GM21515 (cell line): ENCODE results near the gene HOXB5.

ENCODE experiments used
- ATAC-seq: cut with Tn5 transposase; IDR thresholded peaks from one replicate; pipeline ENCODE4 v1.9.1; 2021; ENCODE audit not compliant: unreplicated experiment

HOXB5 gene

GRCh38 chr17:48592057-48592514 lies 1.5 kb downstream of the HOXB5 start:
- no peak for ATAC-seq

DNA sequence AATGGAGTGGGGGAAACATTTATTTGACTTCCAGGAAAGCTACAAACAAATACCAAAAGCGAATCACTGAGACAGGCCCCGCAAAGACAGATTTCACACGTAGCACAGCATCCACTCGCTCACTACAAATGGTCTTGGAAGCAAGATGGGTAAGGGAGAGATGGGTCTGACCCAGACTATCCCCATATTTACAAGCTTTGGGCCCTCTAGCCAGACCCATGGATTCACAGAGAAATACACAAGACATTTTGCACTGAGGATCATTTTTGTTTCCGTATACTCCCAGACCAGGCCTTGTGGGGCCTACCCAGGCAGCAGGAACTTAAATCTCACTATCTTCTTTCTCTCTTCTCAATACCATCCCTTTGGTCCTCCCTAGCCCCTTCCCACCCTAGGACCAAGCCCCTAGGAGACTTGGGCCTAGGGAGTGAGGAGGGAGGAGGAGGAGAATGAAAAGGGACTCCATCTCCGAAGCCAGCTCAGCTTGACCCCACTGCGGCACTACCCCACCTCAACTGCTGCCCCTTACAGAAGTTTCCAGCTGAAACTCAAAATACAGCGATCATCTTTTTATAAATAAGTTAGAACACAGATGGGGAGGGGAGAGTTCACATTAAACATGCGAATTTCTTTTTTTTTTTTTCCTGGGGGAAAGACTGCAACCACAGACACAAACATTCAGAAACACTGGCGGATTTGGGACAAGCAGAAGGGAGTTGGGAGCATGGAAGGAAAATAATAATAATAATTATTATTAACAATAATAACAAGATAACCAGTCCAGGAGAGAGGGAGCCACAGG lies 2.1 kb downstream of the HOXB5 start:
- no peak for ATAC-seq

DNA sequence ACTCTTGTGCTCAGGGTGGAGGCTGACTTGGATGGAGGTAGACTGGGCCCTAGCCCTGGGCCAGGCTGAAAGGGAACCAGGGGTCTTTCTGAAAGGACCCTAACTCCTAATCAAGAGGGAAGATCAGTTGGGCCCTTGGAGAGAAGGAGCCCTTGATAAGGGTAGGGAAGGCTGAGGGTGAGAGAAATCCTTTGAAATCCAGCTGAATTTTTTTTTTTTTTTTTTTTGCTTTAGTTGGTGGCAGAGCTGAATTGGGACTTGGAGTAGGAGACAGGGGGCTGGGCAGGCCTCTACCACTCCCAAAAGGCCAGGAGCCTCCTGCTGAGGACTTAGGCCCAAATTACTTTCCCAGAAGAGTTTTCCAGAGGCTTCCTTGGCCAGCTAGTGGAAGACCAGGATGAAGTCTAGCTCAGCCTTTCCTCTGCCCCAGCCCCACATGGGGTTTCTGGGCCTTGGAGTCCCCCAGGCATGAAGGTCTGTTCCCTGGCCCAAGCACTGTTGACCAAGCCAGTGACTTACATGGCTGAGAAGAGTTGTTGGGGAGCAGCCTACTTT lies 2.9 kb downstream of the HOXB5 start:
- ATAC-seq: no peak

GRCh38 chr17:48589831-48590606 lies 3.6 kb downstream of the HOXB5 start, which contains the start of gene HOXB3:
TSS of gene HOXB3 (minus strand) at chr17:48590241. CDS start at chr17:48552474, 37,767 bp downstream.
- no peak for ATAC-seq

DNA sequence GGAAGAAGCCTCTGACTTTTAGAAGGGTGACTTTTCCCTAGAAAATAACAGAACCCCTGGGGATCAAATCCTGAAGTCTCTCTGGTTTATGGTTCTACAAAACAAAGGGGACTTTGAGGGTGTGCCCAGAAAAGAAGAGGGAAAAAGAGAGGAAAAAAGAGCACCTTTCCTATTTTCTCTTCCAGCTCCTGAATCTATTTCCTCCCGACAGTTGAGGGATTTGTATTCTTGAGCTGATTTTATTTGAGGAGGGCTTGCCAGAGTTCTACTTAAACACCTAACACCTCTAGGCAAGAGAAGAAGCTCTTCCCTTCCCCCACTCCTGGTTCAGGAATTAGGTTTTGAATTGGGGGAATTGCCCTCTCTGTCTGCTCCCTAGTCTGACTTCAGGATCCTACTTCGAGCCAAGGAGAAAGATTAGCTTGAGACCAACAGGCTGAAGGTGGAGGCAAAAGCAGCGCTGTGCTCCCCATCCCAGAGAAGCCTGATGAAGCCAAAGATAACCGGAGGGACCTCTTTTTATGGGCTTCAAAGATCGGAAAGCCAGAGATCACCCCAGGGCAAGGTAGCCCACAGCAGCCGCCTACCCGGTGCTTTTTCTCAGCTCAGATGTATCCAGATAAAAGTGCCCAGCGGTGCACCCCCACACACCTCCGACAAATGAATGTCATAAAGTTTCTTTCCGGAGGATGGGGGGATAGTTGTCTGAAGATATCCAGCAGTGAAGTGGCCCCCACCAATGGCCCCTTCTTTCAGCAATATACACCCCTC lies 4.3 kb downstream of the HOXB5 start:
- no peak for ATAC-seq

DNA sequence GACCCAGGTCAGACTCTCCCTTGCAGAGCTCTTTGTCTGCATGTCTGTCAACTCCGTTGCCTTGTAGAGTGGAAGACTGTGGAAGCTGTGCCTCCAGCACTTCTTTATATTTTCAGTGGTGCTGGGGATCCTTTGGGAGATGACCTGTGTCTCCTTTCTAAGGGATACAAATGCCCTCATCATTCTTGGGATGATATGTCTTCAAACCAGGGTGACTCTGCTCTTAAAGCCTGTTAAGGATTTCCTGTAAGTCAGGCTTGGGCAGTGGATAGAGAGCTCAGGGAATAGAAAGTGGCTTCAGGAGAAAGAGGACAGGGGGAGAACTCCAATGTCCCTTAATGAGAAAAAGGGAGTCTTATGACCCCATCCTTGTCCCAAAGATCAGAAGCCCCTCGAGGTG lies 5.1 kb downstream of the HOXB5 start:
- no peak for ATAC-seq

DNA sequence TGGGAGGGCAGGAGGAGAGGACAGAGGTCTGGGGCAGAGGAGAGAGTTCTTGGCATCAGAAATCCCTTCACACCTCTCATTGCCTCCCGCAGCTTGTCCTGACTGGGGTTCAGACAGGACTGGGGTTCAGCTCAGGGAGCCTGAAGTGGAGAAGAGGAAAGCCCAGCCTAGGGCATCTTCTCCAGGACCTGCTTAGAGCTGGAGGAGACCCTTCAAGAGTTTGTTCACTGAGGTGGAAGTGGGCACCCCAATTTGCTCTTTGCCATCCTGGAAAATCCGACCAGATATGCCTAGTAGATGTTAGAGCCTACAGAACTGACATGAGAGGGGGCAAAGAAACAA lies 5.5 kb downstream of the HOXB5 start:
- no peak for ATAC-seq

- no peak for ATAC-seq
Observed at GRCh38 chr17:48587276-48588073, 6.1 kb downstream of the HOXB5 start.

GRCh38 chr17:48586355-48587258 lies 7.0 kb downstream of the HOXB5 start:
- no peak for ATAC-seq

GRCh38 chr17:48584223-48584741 lies 9.3 kb downstream of the HOXB5 start:
- no peak for ATAC-seq

GRCh38 chr17:48583708-48584222 lies 9.8 kb downstream of the HOXB5 start:
- ATAC-seq: no peak

- ATAC-seq: no peak
Observed at GRCh38 chr17:48582750-48583069, 10.9 kb downstream of the HOXB5 start.

DNA sequence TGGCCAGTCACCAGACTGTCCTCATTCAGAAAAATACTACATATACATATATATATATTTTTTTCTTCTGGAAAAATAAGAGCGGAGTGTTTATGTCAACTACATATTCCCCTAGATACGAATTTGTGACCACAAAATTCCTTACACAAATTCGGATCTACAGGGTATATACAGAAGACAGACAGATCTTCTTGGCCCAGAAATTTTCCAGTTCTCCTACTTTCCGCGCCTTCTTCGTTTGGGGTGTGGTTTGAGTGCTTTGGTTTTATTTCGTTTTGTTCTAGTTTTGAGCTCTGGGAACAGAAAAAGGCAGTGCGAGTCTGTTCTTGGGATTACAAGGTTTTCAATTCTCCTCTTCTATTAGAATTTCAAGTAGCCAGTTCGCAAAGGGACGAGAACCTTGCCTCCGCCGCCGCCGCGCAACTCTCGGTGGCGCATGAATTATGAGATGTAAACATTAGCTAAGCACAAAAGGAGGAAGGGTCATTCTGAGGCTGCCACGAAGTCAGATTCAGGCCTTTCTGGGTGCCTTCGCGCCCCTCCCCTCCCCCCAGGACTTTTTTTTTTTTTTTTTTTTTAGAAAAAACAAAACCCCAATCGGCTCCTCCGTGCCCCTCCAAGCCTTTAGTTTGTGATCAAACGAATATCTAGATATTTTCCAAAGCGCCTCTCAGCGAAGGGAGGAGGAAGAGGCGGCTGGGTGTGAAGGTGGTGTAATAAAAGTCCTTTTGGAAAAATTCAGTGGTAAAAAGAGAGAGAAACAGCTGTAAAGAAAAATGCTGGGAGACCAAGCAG lies 13.6 kb downstream of the HOXB5 start:
- ATAC-seq: no peak

DNA sequence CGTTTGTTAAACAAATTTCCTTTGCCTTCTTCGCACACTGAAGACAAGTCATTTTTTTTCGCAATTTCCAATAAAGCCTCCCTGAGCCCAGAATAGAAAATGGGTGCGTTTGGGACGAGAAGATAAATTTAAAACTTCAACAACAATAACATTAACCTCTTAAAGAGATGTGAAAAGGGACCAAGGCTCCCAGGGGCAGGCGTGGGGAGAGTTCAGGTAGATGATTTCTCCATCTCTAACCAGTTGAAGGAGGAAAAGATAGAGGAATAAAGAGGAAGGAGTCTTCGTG lies 14.2 kb downstream of the HOXB5 start:
- ATAC-seq: no peak

- no peak for ATAC-seq
Observed at GRCh38 chr17:48578616-48579470, 14.7 kb downstream of the HOXB5 start.

DNA sequence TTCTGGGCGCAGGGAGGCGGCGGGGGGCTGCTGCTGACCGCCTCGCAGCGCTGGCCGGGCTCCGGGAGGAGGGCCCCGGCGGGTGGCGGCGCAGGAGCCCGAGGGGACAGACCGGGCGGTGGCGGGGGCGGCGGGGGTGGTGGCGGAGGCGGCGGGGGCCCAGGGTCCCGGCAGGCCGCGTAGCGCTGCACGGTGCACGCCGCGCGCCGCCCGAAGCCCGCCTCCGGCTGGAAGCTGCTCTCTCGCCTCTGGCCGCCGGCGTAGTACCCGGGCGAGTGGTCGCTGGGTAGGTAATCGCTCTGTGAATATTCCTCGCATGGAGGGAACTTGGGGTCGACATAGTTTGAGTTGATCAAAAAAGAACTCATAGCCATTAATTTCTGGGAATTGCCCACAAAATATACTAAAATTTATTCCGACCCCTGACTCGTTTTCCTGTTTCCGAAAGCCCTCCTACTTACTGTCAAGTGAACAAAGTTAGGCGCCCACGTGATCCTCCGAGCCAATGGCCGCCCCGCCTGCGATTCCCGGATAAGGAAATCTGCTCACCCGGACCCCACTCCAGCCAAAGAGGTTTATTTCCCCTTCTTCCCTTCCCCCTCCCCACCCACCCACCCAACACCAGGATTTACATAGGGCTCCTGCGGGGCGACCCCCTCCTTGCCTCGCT lies 15.5 kb downstream of the HOXB5 start, which contains the start of gene HOXB4:
HOXB4 (minus strand) TSS at position 405 of the 670 bp plus-strand sequence; CDS start at position 374, 31 bp downstream.
- no peak for ATAC-seq
